Lower lobe of right lung (tissue), 2 donors: Measurements from ENCODE around the gene TRIAP1. TPM values are rescaled to one million over a fixed set of nuclear protein-coding genes. Genes with fewer than 3 reads are reported as not detected.

Source experiments
- ATAC-seq, 2 donors: fragments of 200-7000 bp; cut with Tn5 transposase; one replicate each; pipeline ENCODE4 v1.9.1; 2020 to 2022; ENCODE audit warnings: mild to moderate bottlenecking in 2 of 2, moderate library complexity in 2 of 2
- DNase-seq: peaks from one replicate; pipeline ENCODE4 v3.0.0-alpha.2; 2020
- H3K27ac ChIP-seq: fragments of 200-600 bp; one replicate; pipeline ENCODE4 v1.8.0; 2022
- H3K27me3 ChIP-seq: fragments of 200-600 bp; one replicate; pipeline ENCODE4 v1.8.0; 2022; ENCODE audit warnings: low read depth
- H3K36me3 ChIP-seq: fragments of 200-600 bp; one replicate; pipeline ENCODE4 v1.8.0; 2022; ENCODE audit warnings: mild to moderate bottlenecking
- H3K4me1 ChIP-seq: fragments of 200-600 bp; one replicate; pipeline ENCODE4 v1.8.0; 2022
- H3K4me3 ChIP-seq: fragments of 200-600 bp; one replicate; pipeline ENCODE4 v1.8.0; 2022; ENCODE audit warnings: mild to moderate bottlenecking
- H3K9me3 ChIP-seq: fragments of 200-600 bp; one replicate; pipeline ENCODE4 v1.8.0; 2022
- CTCF ChIP-seq: fragments of 200-600 bp; IDR thresholded peaks from one replicate; pipeline ENCODE4 v1.8.0; 2022; ENCODE audit warnings: antibody characterized with exemption, mild to moderate bottlenecking
- intact Hi-C: fragments of 100-400 bp; cut with DNase I; formaldehyde crosslinking; loops from one replicate; pipeline ENCODE4 v1.11.0; 2022
- total RNA-seq: library from RNA; stranded (reverse); fragmentation: NEBNext Ultra II Directional; extraction: Animal tissue kit (Norgen Biotek cat#: 25700); gene quantifications from one replicate; pipeline ENCODE4 v1.2.1, GENCODE V29; 2021
- donor health status: DM: no; HTN: yes; CAD: no; lungs with severe emphysema.

TRIAP1 gene
- total RNA-seq, 1 donor from 2014 or later, result 20.4 TPM

- H3K36me3 ChIP-seq, result peaks cover 1% of the 10 kb centered on the region
- intact Hi-C loops, result no loop called here
- ATAC-seq (no peak), DNase-seq (no peak)
- no peak overlapping the region for H3K4me3 ChIP-seq
- peaks cover 20% of the 10 kb centered on the region for H3K4me1 ChIP-seq
- TF ChIP-seq CTCF, result no peak
- no peaks in the 10 kb centered on the region for H3K9me3 ChIP-seq
- H3K27me3 ChIP-seq, result no peaks in the 10 kb centered on the region
- H3K27ac ChIP-seq, result no peak overlapping the region
These were observed 26.3 kb upstream of the TRIAP1 start for GRCh38 chr12:120472521-120472920.

GRCh38 chr12:120470150-120470784 is 24.1 kb upstream of the TRIAP1 start:
- ATAC-seq, result peak in 1 of 2 donors; percentile 22

GRCh38 chr12:120469450-120470149 is 23.4 kb upstream of the TRIAP1 start, which contains the start of gene SRSF9:
Gene SRSF9 (minus strand): TSS chr12:120469748. CDS start chr12:120469609, 139 bp downstream.
- H3K27ac ChIP-seq, result peak within 1 kb of the TSS; percentile 94
- peaks cover 36% of the 10 kb centered on the region for H3K4me1 ChIP-seq
- H3K9me3 ChIP-seq, result no peaks in the 10 kb centered on the region
- intact Hi-C loops, result no loop called here
- peaks cover 31% of the 10 kb centered on the region for H3K36me3 ChIP-seq
- peak; percentile 97 for ATAC-seq
- no peaks in the 10 kb centered on the region for H3K27me3 ChIP-seq
- TF ChIP-seq CTCF, result peak; percentile 92
- DNase-seq, result peak; percentile 97
- H3K4me3 ChIP-seq, result peak within 1 kb of the TSS; percentile 93

More at GRCh38 chr12:120470150-120470784, 24.1 kb upstream of the TRIAP1 start:
- no peak for TF ChIP-seq CTCF
- DNase-seq, result no peak
- intact Hi-C loops, result no loop called here
- Histone ChIP-seq H3K27ac (peak overlapping the region; percentile 94), H3K4me3 (peak overlapping the region; percentile 93), H3K9me3 (no peaks in the 10 kb centered on the region), H3K4me1 (peaks cover 36% of the 10 kb centered on the region), H3K36me3 (peaks cover 24% of the 10 kb centered on the region), H3K27me3 (no peaks in the 10 kb centered on the region)

GRCh38 chr12:120468821-120469449 is 22.8 kb upstream of the TRIAP1 start:
- peaks cover 36% of the 10 kb centered on the region for H3K4me1 ChIP-seq
- peak; percentile 38 for ATAC-seq
- intact Hi-C loops, result no loop called here

More at GRCh38 chr12:120468821-120469449, 22.8 kb upstream of the TRIAP1 start:
- H3K27me3 ChIP-seq, result no peaks in the 10 kb centered on the region
- H3K27ac ChIP-seq, result peak overlapping the region; percentile 94
- H3K36me3 ChIP-seq, result peaks cover 37% of the 10 kb centered on the region
- DNase-seq, result peak; percentile 57
- H3K9me3 ChIP-seq, result no peaks in the 10 kb centered on the region
- TF ChIP-seq CTCF, result no peak
- peak overlapping the region; percentile 93 for H3K4me3 ChIP-seq
